ENCODE measurements around the gene CCNG2.

Gene CCNG2

GRCh38 chr4:77117721-77118120, 39.3 kb upstream of the CCNG2 start:
- no peaks in the 10 kb centered on the region for H3K9me2 ChIP-seq (replicated peaks; ENCODE audit: insufficient read depth, low read length)
- no peak overlapping the region for H3K4me2 ChIP-seq (ENCODE audit: low read depth, low read length, poor library complexity, severe bottlenecking)
- H3K27me3 ChIP-seq (ENCODE audit: low read length), result no peaks in the 10 kb centered on the region
- TF ChIP-seq EZH2phosphoT487 (conservative IDR thresholded peaks at IDR 0.05; ENCODE audit: low read length), result no peak
- no peak for TF ChIP-seq CTCF (IDR thresholded peaks at IDR 0.05; ENCODE audit: insufficient read depth, low read length, poor library complexity, severe bottlenecking)
- H3K9ac ChIP-seq (ENCODE audit: low read length), result no peak overlapping the region
- no peak overlapping the region for H3K27ac ChIP-seq (ENCODE audit: low read depth, low read length)
- no peaks in the 10 kb centered on the region for H3K36me3 ChIP-seq (ENCODE audit: low read length)
- no peak overlapping the region for H3K4me3 ChIP-seq (ENCODE audit: insufficient read depth, low read length, poor library complexity, severe bottlenecking)
- no peak overlapping the region for H2AFZ ChIP-seq (ENCODE audit: low read depth, low read length, severe bottlenecking)
- no peaks in the 10 kb centered on the region for H3K79me2 ChIP-seq (ENCODE audit: insufficient read depth, low read length)
- H4K20me1 ChIP-seq (ENCODE audit: low read depth, low read length), result no peaks in the 10 kb centered on the region
- H3F3A ChIP-seq (ENCODE audit: insufficient read depth), result no peaks in the 10 kb centered on the region
- H3K9me3 ChIP-seq (ENCODE audit: insufficient read depth, low read length), result no peaks in the 10 kb centered on the region

- Histone ChIP-seq H3F3A (ENCODE audit: insufficient read depth) (no peaks in the 10 kb centered on the region), H3K9me3 (ENCODE audit: insufficient read depth, low read length) (no peaks in the 10 kb centered on the region), H3K4me3 (ENCODE audit: insufficient read depth, low read length, poor library complexity, severe bottlenecking) (no peak overlapping the region), H2AFZ (ENCODE audit: low read depth, low read length, severe bottlenecking) (no peak overlapping the region), H4K20me1 (ENCODE audit: low read depth, low read length) (no peaks in the 10 kb centered on the region), H3K9ac (ENCODE audit: low read length) (no peak overlapping the region), H3K79me2 (ENCODE audit: insufficient read depth, low read length) (no peaks in the 10 kb centered on the region), H3K27me3 (ENCODE audit: low read length) (no peaks in the 10 kb centered on the region), H3K36me3 (ENCODE audit: low read length) (no peaks in the 10 kb centered on the region), H3K27ac (ENCODE audit: low read depth, low read length) (no peak overlapping the region), H3K4me2 (ENCODE audit: low read depth, low read length, poor library complexity, severe bottlenecking) (no peak overlapping the region), H3K9me2 (replicated peaks; ENCODE audit: insufficient read depth, low read length) (no peaks in the 10 kb centered on the region)
- TF ChIP-seq CTCF (IDR thresholded peaks at IDR 0.05; ENCODE audit: insufficient read depth, low read length, poor library complexity, severe bottlenecking) (no peak), EZH2phosphoT487 (conservative IDR thresholded peaks at IDR 0.05; ENCODE audit: low read length) (no peak)
These were observed 36.0 kb upstream of the CCNG2 start for GRCh38 chr4:77120886-77121508.

- no peak overlapping the region for H2AFZ ChIP-seq (ENCODE audit: low read depth, low read length, severe bottlenecking)
These were observed 35.2 kb upstream of the CCNG2 start for GRCh38 chr4:77121736-77122240.

More at GRCh38 chr4:77121736-77122240, 35.2 kb upstream of the CCNG2 start:
- Histone ChIP-seq H3K9me3 (ENCODE audit: insufficient read depth, low read length) (no peaks in the 10 kb centered on the region), H3K9me2 (replicated peaks; ENCODE audit: insufficient read depth, low read length) (no peaks in the 10 kb centered on the region), H3K9ac (ENCODE audit: low read length) (no peak overlapping the region), H3K79me2 (ENCODE audit: insufficient read depth, low read length) (no peaks in the 10 kb centered on the region), H3K4me2 (ENCODE audit: low read depth, low read length, poor library complexity, severe bottlenecking) (no peak overlapping the region), H3K36me3 (ENCODE audit: low read length) (no peaks in the 10 kb centered on the region), H3F3A (ENCODE audit: insufficient read depth) (peaks cover 2% of the 10 kb centered on the region; the same call in 1 of the 2 replicates), H4K20me1 (ENCODE audit: low read depth, low read length) (no peaks in the 10 kb centered on the region), H3K27me3 (ENCODE audit: low read length) (no peaks in the 10 kb centered on the region), H3K27ac (ENCODE audit: low read depth, low read length) (no peak overlapping the region), H3K4me3 (ENCODE audit: insufficient read depth, low read length, poor library complexity, severe bottlenecking) (no peak overlapping the region)
- TF ChIP-seq CTCF (IDR thresholded peaks at IDR 0.05; ENCODE audit: insufficient read depth, low read length, poor library complexity, severe bottlenecking) (no peak), EZH2phosphoT487 (conservative IDR thresholded peaks at IDR 0.05; ENCODE audit: low read length) (no peak)
